G401 (cell line): ENCODE measurements around the gene POU3F3. TPM values are rescaled to one million over a fixed set of nuclear protein-coding genes. Genes with fewer than 3 reads are reported as not detected.

Experiments
- DNase-seq: peaks from one replicate; pipeline ENCODE4 v3.0.0-alpha.2; 2015; ENCODE audit warnings: low spot score
- in situ Hi-C: cut with HindIII; loops from 2 replicates; pipeline ENCODE4 v1.10.0; 2016; ENCODE audit warnings: low sequenced_read_pairs, mixed read lengths
- total RNA-seq: library from RNA; depleted of rRNA; stranded (reverse); fragments of >200 nt; shearing (Covaris generic); gene quantifications from 2 replicates; pipeline ENCODE4 v1.2.3, GENCODE V29; 2014; rRNA removed

The POU3F3 gene
- not detected in 2 replicates for total RNA-seq

DNA sequence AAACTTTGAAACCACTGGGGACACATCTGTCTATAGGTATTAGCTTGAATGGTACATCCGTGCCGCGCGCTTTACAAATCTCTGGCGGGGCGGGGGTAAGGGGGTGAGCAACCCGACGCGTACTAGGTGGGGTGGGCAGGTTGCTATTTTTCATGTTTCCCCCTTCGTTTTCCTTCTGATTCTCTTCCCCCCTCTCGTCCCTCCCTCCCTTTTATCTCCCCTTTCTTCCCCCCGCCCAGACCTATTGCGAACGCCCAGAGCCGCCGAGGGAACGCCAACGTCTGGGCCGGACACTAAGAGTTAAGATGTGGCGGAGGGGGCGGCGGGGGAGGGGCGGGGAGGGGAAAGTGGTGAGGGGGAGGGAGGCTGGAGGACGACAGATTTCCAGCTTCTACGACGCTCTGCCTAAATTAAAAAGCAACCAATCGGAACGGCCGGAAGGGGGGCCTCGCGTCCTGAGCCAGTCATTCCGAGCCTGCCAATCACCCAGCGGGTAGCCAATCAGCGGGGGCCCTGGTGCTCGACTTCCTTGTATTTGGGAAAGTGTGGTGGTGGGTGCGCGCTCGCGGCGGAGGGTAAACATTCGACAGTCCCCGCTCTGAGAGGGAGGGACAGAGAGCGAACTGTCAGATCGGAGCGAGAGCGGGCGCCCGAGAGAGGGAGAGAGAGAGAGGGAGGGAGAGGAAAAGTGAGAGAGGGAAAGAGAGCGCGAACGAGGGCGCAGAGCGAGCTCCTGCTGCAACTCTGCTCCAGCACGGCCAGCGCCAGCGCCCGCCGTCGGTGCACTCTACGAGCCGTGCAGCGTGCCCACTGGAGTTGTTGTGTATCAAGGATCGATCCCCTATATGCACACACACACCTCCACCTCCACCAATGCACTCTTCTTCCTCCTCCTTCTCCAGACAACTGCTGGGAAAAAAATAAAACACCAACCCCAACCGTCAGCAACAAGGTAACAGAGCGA lies at the start of gene POU3F3:
POU3F3 (plus strand) TSS at position 582 of the 964 bp plus-strand sequence. CDS start 1,396 bp downstream, outside the sequence.
- peak; percentile 94 for DNase-seq
- in situ Hi-C loops, result no loop called here

- in situ Hi-C loops, result no loop called here
Observed at GRCh38 chr2:104804148-104804890, 49.6 kb upstream of the POU3F3 start.

GRCh38 chr2:104812286-104812685 lies 41.6 kb upstream of the POU3F3 start:
- no peak for DNase-seq
- in situ Hi-C loops, result no loop called here

More at GRCh38 chr2:104804148-104804890, 49.6 kb upstream of the POU3F3 start:
- no peak for DNase-seq

GRCh38 chr2:104816143-104816542 lies 37.8 kb upstream of the POU3F3 start:
- DNase-seq, result no peak
- in situ Hi-C loops, result no loop called here

- in situ Hi-C loops, result no loop called here
- no peak for DNase-seq
Observed at GRCh38 chr2:104818264-104818663, 35.7 kb upstream of the POU3F3 start.

DNA sequence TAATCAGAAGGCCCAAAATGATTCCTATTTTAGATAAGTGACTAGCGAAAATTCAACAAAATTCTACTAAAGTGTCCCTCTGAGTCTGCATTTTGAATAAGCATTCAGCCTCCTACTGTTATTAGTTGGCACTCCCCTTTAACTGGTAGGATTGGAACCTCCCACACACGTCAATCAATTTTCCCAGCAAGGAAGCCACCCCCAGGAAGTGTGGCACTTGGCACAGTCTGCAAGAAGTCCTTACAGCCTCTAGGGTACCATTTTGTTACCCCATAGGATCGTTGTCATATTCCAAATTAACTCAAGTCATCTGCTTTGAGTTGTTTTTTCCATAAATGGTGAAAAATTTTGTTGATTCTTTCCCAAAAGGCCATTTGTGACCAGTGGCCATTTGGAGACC lies 33.8 kb upstream of the POU3F3 start:
- in situ Hi-C loops, result no loop called here
- no peak for DNase-seq

DNA sequence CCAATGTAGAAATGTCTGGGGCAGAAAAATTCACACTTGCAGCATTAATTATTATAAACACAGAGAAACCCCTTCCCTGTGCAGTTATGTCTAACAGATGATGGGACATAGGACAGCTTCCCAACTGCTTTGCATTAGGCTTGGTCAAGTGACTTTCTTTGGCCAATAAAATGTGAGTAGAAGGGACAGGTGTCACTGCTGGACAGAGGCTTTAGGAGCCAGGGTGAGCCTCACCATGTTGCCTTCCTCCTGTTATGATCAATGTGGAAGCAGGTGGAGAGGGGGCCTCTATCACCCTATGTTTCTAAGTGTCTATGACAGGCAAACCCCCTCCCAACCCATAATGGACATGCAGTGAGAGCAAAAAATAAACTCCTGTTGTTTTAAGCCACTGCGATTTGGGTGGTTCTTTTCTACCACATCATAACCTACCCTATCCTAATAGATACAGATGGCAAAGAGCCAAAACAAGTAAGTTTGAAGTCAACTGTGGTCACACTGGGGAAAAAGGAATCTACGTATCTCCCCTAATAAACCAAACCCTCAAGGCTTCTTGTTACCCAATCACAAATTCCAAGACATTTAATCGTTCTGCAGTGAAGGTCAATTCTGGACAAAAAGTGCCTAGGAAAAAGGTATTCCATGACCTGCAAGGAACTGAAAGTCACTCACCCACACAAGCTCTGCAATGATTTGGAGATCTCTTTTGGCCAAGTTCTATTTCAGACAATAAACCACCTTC lies 28.6 kb upstream of the POU3F3 start:
- in situ Hi-C loops, result no loop called here
- no peak for DNase-seq

DNA sequence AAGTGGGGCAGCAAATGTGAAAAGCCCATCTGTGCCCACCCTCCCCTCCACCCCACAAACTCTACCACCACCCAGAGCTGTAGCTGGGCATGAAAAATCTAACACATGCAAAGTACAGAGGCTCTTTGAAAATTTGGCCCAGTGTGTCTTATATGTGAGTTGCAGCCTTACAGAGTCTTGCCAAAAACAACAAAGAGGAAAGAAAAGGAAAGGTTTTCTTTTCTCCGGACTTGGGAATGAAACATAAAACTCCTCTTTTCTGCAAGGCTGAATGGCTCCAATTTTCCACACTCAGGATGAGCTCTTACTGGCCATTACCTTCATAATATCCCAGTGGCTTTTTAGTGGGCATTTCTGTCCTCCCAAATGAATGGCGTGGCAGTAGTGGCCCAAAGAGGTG lies 27.9 kb upstream of the POU3F3 start:
- DNase-seq, result no peak
- in situ Hi-C loops, result no loop called here

DNA sequence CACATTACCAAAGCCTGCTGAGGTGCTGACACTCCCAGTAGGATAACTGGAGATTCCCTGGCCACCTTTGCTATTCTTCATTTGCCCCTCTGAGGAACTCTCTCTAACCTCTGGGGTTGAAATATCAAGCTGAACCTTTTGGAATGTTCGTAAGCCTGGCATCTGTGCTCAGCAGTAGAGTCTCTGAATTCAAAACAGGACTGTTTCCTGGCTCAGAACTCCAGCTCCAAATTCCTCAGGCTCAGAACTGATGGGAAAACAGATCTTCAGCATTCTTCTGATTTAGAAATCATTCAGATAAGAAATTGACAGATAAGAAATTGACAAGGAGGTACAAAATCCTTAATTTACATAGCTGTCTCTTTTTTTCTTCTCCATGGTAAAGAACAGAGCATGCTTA lies 22.2 kb upstream of the POU3F3 start:
- in situ Hi-C loops, result no loop called here
- DNase-seq, result no peak

GRCh38 chr2:104834431-104835153 lies 19.3 kb upstream of the POU3F3 start:
- DNase-seq, result peak; percentile 15
- in situ Hi-C loops, result no loop called here

DNA sequence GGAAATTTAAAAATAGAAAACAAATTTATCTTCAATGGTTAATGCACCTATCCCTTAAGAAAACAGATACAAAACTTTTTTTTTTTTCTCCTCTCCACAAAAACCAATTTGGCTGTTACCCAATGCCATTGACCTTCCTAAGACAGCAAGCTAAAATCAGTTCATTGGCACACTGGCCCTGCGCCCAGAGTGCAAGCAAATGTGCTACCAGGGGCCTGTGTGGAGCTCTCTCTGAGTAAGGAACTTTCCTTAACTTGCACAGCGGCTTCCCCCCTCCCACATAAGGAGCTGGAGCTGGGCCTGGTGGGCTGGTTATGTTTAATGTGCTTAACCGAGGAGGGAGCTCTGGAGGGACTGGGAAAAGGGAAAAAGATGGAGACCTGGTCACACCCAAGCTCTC lies 17.6 kb upstream of the POU3F3 start:
- in situ Hi-C loops, result no loop called here
- DNase-seq, result peak; percentile 15

GRCh38 chr2:104836841-104837240 lies 17.1 kb upstream of the POU3F3 start:
- in situ Hi-C loops, result no loop called here
- no peak for DNase-seq

DNA sequence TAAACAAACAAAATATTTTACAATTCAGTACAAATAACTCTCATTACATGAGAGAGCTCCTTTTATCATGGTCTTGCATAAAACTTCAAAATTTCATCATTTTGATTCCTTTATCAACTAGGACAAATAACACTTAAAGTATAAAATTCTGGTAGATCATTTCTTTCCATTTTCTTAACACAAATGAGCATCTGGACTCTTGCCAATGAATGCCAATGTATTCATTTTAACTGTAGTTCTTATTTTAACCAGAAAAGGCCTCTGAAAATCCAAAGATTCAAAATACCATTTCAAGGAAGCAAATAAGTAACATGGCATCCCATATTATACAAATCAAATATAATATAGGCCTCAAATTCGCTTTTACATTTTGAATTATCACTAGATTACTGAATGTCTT lies 13.8 kb upstream of the POU3F3 start:
- in situ Hi-C loops, result no loop called here

GRCh38 chr2:104840893-104841585 lies 12.9 kb upstream of the POU3F3 start:
- no peak for DNase-seq
- in situ Hi-C loops, result no loop called here

More for the DNA sequence above, 13.8 kb upstream of the POU3F3 start:
- DNase-seq, result no peak

- in situ Hi-C loops, result no loop called here
- DNase-seq, result no peak
Observed at GRCh38 chr2:104841744-104842143, 12.2 kb upstream of the POU3F3 start.

DNA sequence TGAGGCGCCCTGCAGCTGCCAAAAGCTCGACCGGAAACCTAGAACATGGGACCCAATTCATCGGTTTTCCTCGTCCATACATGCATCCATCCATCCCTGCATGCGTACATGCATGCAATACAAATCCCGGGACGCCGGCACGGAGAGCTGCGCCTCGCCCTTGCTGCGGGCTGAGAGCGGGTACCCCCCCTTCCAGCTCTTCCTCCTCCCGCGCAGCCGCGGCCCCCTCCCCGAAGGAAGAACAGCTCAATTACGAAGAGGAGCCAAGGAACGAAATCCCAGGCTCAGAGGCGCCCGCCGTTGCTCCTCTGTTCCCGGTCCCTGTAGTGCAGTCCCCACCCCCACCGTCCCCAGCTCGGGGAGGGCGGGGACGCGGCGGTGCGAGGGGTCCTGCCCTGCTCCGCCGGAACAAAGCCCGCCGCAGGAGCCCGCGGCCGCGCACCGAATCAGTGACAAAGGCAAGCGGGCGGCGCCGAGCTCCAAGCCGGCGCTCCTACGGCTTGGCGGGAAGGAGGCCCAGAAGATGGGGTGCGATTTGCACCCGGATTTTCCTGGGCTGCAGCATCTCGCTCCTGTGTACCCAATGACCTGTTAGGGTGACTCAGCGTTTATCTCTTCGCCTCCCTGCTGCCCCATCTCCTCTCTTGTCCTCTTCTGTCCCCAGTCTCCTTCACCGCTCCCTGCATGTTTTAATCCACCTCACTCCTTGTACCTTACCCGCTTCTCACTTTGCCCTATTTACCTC lies 8.9 kb upstream of the POU3F3 start:
- peak; percentile 61 for DNase-seq
- in situ Hi-C loops, result no loop called here

DNA sequence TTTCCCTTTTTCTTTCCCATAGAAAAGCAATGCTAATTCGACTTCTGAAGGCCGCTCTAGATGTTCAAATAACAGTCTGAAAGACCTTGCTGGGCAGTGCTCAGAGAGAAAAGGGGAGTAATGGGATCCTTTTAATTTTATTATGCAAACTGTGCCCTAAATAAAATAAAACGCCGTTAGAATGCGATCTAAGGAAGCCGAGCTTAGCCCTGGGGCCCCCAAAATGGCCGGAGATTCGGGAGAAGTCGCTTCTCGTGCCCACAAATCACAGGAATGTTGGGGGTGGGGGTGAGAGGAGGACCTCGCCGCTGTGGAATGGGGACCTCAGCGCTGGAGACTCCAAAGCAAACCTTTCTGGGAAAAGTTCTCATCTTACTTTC lies 8.4 kb upstream of the POU3F3 start:
- in situ Hi-C loops, result no loop called here
- no peak for DNase-seq
